Inflammatory macrophage (primary cell): ENCODE data around the gene GALNT8.
"Not testable (repeated sequence)": the region's sequence is repeated elsewhere in the genome, so short reads cannot be mapped to it uniquely, and the experiment has no call there.

Experiments
- DNase-seq, 2 donors: peaks; one replicate each; pipeline ENCODE4 v3.0.0-alpha.2; 2020 to 2022

Gene GALNT8

DNA sequence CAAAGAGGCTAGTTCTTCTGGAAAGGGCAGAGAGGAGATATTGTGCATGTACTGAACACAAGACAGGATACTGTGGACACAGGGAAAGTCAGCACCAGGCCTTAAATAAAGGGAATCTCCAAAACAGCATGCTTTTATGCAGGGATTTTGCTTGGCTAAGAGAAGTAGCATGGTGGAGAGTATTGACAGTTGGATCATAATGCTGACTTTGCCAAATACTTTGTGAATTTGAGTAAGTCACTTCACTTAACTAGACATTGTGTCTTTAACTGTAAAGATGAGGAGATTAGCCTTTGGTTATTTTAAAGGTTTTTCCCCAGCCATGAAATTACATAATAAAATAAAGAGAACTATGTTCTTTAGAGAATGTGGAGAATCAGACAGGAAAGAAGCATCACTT lies 24.5 kb downstream of the GALNT8 start:
- DNase-seq: no peak

DNA sequence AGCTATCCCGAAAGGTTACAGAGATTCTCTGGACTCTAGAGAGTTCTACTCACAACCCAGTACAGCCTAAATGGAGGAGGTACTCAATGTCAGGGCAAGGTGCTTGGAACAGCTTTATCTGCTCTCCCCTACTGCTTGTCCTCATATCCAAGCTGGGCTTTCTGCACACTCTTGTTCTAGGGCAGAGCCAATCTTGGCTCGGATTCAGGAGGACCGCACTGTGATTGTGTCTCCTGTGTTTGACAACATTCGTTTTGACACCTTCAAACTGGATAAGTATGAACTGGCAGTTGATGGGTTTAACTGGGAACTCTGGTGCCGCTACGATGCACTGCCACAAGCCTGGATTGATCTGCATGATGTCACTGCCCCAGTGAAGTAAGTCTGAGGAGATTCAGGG lies 25.0 kb downstream of the GALNT8 start:
- DNase-seq: no peak

DNA sequence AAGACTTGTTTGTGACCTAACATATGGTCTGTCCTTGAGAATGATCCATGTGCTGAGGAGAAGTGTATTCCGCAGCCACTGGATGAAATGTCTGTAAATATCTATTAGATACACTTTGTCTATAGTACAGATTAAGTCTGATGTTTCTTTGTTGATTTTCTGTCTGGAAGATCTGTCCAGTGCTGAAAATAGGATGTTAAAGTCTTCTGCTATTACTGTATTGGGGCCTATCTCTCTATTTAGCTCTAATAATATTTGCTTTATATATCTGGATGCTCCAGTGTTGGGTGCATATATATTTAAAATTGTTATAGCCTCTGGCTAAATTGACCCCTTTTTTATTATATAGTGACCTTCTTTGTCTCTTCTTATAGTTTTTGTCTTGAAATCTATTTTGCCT lies 31.5 kb downstream of the GALNT8 start:
- DNase-seq: not testable (repeated sequence)

DNA sequence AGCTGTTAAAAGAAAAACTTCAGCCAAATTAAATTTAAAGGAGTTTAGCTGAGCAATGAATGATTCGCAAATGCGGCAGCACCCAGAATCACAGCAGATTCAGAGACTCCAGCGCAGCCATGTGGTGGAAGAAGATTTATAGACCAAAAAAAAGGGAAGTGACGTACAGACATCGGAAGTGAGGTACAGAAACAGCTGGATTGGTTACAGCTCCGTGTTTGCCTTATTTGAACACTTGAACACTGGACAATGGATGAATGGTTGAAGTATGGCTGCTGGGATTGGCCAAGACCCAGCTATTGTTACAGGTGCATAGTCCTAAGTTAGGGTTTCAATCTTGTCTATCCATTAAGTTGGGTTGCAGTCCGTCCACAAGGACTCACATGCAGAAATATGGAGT lies 42.6 kb downstream of the GALNT8 start:
- DNase-seq: peak; percentile 5 to 7

DNA sequence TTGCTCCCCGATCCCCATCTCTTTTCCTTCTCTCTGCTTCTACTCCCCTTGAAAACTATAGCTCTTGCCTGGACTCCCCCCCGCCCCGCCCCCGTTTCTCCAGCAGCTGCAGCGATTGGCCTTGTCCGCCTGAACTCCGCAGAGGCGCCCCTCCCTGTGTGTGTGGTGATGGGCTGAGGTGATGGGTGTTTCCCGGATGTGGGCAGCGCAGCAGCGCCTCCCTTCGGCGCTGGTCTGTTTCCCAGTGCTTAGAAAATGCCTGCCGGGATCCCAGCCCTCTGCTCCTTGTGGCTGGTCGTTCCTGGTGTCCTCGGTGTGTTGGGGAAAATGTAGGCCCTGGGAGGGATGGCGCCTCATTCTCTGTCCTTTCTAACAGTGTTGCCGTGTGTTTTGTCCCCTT lies 43.3 kb downstream of the GALNT8 start:
- no peak for DNase-seq

DNA sequence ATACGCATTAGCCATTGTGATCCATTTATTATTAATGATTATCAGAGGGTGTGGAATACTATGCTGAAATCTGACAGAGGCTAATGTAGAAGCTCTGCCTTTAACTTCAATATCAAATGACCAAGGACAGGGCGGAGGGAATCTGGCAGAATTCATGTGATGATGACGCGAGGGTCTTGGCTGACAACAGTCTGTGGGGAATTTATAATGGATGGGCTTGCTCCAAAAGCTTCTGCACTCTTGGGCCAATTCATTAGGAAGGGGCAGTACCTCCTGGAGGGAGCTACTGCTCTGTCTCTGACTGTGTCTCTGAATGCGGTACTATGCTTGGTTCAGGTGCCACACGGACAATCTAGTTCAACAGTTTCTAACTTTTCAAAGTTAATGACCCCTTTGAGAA lies 46.2 kb downstream of the GALNT8 start:
- no peak for DNase-seq

DNA sequence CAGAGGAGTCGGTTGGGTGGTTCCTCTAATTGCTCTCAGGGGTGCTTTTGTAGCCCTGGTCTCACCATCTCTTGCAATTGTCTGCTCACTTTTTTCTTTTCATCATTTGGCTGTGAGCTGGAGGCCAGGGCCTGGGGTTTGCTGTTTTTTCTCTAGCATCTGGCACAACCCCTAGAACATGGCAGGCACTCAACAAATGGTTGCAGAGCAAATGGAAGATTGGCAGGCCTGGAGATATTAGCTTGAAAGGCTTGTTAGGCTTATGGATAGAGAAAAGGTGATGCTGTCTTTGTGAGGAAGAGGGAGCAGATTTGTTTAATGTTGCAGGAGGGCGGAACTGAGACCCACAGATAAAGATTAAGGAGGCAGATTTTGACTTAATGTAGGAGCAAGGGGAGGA lies 47.0 kb downstream of the GALNT8 start:
- DNase-seq: no peak

DNA sequence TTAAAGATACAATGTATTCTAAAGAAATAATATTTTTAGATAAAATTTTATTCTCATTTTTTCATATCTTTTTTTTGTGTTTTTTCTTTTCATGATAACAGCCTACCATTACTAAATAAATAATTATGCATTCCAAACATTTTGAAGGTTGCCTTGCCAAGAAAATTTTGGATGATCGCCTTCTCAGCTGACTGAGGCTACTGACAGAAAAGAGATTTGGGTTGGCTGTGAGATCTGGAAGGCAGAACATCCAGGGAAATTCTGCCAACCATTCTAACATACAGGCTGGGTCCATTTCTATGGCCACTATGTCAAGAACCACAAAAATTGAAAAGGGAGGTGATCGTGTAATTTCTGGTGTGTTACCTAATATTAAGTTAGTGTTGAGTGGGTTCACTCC lies 48.1 kb downstream of the GALNT8 start:
- DNase-seq: no peak

DNA sequence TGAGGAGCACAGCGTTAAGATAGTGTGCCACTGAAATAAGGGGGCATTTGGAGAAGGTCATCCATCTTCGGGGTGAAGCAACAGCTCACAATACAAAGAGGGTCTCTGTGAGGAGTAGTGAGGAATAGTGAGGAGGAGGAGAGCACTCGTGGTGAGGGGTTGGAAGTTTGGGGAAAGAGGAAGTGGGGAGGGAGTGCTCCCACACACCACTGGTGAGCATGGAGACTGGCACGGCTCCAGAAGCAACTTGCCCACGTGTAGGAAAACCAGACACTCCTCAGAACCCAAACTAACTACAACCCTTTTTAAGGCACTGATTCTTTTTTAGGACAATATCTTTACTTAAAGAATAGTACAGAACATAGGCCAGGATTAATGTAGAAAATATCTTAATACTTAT lies 48.9 kb downstream of the GALNT8 start:
- DNase-seq: peak; percentile 22 to 54

DNA sequence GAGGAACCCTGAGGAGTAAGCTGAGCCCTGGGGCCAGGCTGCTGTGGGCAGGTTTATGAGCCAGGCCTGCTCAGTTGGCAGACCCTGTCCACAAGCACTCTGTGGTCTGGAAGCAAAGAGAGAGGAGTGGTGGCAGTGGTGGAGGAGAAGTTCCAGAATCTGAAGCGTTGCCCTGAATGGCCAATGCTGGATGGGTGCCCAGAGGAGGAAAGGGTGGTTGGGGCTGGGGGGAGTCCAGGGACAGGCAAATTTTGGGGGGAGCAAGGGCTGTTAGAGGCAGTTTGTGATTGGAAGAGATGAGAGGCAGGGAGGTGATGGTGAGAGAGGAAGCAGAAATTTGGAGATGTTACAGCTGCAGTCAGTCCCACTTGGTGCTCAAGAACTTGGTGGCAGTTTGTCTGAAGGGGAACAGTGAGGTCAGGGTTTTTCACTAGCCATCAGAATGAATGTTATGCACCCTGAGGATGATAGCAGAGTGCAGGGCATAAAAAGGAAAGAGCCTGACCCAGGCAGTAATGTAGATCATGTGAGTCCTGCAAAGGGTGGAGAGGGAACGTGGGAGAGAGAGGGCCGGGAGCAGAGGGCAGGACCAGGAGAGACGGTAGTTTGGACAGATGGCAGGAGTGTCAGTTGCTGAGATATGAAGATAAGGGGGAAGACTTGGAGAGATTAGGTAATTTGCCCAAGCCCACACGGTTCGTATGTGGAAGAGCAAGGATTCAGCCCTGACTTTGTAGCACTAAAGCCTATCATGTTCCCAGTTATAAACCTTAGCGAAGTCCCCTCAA lies 51.2 kb downstream of the GALNT8 start:
- DNase-seq: no peak

DNA sequence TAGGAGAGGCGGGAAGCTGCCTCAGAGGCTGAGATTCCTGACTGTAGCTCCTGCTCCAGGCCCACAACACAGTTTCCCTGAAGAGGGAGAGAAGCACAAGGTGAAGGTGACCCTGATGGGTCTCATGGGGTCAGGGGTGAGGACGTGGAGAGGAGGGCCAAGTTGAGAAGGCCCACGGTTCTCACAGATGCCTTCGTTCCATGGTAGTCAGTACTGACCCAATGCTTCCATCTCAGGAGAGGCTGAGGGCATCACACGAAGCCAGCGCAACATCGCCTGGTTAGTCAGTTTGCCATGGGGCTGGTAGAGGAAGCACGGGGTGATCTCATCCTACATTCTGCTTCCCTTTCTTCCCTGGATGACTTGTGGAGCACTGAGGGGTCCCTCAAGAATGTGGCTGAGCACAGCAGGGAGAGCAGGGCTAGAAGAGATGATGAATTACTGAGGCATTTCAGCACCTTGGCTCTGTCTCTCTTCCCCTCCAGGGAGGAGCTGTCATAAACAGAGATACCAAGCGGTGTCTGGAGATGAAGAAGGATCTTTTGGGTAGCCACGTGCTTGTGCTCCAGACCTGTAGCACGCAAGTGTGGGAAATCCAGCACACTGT lies 51.9 kb downstream of the GALNT8 start:
- peak in 1 of 2 donors; percentile 3 for DNase-seq

DNA sequence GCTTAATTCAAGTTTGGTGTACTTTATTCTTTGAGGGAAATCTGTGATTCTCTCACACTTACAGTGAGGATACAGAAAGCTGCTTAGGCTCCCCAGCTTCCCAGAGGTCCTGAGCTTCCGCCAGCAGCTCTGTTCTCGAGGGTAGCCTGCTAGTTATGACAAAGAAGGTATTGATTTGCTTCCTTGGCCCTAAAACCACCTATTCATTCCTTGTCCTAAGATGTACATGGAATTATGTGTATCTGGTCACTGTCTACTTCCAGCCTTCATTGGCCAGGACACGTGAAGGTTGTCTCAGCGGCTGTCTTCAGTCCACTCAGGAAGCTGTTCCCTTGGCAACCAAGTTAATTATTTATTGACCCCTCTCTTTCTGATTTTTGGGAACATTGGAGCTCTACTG lies 55.7 kb downstream of the GALNT8 start:
- no peak for DNase-seq

DNA sequence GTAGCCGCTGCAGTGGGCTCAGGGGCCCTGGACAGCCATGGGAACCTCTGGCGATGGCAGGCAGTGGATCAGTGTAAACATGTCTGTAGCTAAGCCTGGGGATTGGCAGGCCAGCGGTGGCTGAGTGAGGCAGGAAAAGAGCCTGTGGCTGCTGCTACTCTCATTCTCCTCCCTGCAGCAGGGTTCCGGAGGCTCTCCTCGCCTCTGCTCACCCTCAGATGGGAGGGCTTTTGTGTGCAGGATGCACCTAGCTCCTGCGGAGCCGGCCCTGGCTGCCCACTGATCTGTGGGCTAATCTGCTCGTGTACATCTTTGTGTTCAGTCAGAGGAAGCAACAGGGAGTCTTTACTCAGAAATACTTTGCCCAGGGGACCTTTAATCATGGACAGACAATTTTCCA lies 59.5 kb downstream of the GALNT8 start:
- no peak for DNase-seq

DNA sequence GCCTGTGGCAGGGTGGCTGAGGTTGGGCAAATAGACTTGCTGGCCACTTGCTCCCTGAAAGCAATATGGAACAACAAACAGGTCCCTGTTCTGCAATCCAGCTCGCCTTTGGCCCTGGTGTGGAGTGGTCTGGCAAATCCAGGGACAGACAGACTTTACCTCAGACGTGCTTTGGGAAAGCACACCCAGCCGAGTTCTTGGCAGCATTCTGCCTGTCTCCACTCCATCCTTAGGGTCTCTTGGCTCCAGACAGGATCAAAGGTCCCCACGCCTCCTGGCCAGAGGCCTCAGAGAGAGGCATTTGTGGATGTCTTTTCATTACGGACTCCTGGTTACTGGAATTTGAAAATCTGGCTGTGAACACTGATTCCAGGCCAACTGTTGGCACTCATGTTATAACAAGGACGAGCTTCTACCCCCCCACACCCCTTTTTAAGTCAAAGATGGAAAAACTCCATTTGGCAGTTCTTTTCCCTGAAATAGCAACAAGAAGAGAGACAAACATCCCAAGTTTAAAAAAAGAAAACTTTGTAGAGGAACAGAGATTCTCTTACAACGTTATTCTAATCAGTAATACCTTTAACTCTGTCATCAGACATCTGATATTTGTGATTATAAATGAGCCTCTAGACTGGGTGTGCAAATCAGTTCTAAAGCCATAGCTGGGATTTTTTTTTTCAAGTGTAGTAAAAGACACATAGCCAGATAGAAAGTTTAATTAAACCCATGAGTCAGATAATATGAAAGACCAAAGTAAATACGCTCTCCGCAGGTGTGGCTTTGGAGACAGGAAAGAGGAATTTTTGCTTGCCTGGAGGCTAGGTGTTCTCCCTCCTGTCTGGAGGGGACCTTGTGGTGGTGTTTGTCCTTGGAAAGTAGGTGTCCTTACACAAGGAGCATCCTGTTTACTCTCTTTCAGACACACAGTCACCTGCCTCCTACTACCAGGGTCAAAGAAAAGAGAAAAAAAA lies 60.7 kb downstream of the GALNT8 start:
- no peak for DNase-seq

DNA sequence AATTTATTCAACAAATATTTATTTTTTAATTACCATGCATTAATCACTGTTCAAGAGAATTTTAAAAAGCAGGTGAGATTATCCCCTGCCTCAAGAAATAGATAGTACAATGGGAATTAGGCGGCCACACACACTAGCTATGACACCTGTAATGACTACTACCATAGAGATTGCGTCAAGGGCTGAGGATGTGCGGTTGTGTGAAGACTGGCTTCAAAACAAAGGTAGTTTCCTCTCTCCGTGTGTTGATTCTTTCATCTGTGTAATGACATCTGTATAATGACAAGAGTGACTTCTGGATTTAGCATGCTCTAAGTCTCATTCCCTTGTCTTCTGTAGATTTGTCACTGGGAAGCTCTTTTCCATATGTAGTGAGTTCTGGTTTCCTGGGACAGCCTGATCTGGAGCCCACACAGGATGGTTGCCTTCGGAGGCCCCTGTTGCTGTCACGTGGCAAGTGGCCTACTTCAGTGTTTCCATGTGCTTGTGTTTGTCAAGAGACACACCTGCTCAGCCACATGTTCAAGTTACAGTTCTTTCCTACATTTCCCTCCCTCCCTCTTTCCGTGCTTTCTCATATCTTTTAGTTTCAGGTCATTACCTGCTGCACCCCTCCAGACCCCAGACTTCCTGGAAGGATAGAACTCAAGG lies 64.3 kb downstream of the GALNT8 start:
- DNase-seq: no peak

DNA sequence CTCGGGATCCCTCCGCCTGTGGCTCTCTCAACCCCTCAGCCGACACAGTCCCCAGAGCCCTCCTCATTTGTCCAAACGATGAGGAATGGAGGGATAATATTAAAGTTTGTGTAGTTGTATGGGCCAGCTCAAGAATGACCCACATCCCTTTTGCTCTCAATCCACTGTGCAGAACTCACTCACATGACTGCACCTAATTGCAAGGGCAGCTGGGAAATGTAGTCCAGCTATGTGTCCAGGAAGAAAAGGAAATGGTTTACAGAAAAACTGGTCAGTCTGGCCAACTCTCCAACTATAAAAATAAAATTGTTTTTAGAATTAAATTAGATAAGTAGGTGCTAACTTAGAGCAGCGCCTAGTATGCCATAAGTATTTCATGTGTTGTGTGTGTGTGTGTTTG lies 66.6 kb downstream of the GALNT8 start:
- peak in 1 of 2 donors; percentile 9 for DNase-seq

DNA sequence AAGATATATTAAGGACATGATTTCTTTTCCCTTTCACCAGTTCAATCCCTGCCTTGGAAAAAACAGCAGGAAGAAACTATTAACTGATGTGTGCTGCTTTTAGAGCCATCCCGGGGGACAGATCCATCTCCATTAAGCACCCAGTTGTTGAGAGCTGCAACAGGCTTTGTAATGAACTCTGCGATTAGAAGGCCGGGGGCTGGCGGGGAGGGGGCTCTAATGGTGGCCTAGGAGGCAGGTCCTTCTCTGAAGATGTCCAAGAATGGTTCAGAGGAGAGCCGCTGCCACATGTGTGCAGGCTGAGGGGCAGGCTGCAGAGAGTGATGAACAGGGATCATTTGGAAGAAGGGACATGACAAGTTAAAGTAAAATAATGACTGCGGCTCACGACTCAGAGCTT lies 67.8 kb downstream of the GALNT8 start:
- no peak for DNase-seq

DNA sequence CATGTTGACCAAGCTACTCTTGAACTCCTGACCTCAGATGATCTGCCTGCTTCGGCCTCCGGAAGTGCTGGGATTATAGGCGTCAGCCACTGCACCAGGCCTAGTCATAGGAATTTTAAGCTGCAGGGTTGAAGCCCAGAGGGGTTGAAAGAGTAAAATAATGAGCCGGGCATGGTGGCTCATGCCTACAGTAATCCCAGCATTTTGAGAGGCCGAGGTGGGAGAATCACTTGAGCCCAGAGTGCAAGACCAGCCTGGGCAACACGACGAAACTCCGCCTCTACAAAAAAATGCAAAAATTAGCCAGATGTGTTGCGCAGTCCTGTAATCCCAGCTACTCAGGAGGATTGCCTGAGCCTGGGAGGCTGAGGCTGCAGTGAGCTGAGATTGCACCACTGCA lies 69.6 kb downstream of the GALNT8 start:
- DNase-seq: no peak

DNA sequence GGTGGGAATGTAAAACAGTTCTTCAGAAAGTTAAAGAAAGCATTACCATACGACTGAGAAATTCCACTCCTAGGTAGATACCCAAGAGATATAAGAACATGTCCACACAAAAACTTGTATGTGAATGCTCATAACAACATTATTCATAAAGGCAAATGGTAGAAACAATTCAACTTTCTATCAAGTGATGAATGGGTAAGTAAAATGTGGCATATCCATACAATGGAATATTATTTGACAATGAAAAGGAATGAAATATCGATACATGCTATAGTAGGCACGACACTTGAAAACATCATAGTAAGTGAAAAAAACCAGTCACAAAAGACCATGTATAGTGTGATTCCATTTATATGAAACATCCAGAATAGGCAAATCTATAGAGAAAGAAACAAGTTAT lies 71.3 kb downstream of the GALNT8 start:
- no peak for DNase-seq

DNA sequence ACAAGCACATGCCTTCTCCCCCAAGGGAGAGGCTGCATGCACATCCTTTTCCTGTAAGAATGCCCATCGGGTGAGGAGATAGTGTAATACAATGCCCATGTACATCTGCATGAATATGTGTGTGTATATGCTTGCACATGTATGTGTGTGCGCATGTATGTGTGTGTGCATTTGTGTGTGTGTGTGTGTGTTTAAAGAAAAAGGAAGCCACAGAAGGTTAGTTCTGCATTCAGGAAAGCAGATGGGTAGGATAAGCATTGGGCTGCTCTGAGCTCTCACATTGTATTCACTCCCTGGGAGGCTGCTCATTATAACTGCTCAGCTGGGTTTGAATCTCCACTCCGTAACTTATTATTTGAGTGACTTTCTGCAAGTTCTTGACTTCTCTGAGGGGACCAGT lies 74.3 kb downstream of the GALNT8 start:
- no peak for DNase-seq

DNA sequence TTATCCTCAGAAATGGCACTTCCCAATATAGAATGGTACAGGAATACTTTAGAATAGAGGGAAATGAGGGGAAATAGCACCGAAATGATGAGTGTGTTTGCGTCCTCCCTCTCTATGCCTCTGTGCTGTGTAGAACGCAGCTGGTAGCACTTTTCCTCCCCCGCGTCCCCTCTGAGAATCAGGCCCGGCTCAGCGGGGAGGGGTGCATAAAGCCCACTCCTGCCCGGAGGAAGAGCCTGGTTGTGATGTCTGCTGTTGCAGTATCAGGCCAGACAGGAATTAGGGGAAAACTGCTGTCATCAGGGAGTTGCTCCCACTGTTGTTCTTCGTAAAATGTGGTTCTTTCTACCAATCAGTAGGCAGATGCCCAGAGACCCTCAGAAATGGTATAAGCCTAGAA lies 76.0 kb downstream of the GALNT8 start:
- no peak for DNase-seq

DNA sequence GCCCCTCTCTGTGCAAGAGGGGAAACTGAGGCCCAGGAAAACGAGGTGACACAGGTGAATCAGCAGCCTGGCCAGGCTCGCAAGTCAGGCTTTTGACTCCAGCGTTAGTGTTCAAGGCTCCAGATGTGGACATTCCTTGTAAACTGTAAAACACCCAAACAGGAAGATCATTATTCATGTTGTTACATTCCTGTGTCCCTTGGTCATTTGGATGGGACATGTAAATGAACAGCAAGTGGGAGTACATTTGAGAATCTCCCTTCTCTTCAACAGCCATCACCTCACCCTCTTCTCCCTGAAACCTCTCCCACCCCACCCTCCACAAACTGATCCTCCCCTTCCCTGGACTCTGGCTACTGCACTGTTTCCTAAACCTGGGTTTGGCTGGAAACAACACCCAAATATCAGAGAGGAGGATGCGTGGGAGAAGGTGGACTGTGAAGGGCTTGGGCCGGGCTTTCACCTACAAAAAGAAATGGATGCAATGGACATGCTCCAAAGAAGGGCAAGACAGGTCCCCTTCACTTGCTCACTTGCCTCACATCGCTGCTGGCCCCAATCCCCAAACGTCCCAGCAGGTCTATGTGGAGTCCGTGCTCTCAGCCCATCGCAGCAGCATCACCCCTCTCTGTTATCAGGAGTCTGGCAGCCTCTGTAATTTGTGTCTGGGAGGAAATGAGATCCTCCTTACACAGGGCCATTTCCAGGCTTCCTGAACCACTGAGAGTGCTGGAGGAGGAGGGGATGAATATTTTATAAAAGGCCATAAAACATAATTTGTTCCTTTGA lies 76.7 kb downstream of the GALNT8 start:
- no peak for DNase-seq
